Hepatocyte (in vitro differentiated cells): ENCODE data around the gene IFNL1. TPM values are rescaled to one million over a fixed set of nuclear protein-coding genes. Genes with fewer than 3 reads are reported as not detected.

Source experiments
- DNase-seq: peaks from one replicate; pipeline ENCODE4 v3.0.0-alpha.2; 2016; ENCODE audit warnings: low spot score
- H2AFZ ChIP-seq: fragments of 200-600 bp; sonication (generic); 2 replicates; pipeline ENCODE4 v1.6.0; 2016; ENCODE audit warnings: antibody characterized with exemption, mild to moderate bottlenecking
- H3K27ac ChIP-seq: fragments of 200-600 bp; sonication (generic); 2 replicates; pipeline ENCODE4 v1.5.1; 2016; ENCODE audit warnings: mild to moderate bottlenecking
- H3K27me3 ChIP-seq: fragments of 200-600 bp; sonication (generic); 2 replicates; pipeline ENCODE4 v1.6.1; 2016
- H3K36me3 ChIP-seq: fragments of 200-600 bp; sonication (generic); replicated peaks from 2 replicates; pipeline ENCODE4 v1.5.1; 2016; ENCODE audit warnings: low read depth; ENCODE audit not compliant: insufficient read depth
- H3K4me1 ChIP-seq: fragments of 200-600 bp; sonication (generic); 2 replicates; pipeline ENCODE4 v1.5.1; 2016; ENCODE audit warnings: mild to moderate bottlenecking, moderate library complexity; ENCODE audit not compliant: insufficient read depth
- H3K4me2 ChIP-seq: fragments of 200-600 bp; sonication (generic); 2 replicates; pipeline ENCODE4 v1.6.0; 2016
- H3K4me3 ChIP-seq: fragments of 200-600 bp; sonication (generic); 2 replicates; pipeline ENCODE4 v1.5.1; 2016; ENCODE audit warnings: mild to moderate bottlenecking
- H3K79me2 ChIP-seq: fragments of 200-600 bp; sonication (generic); 2 replicates; pipeline ENCODE4 v1.6.0; 2017; ENCODE audit warnings: mild to moderate bottlenecking
- H3K9me2 ChIP-seq: fragments of 200-600 bp; sonication (generic); replicated peaks from 2 replicates; pipeline ENCODE4 v1.6.0; 2017; ENCODE audit warnings: mild to moderate bottlenecking; ENCODE audit not compliant: insufficient read depth
- H3K9me3 ChIP-seq: fragments of 200-600 bp; sonication (generic); 2 replicates; pipeline ENCODE4 v1.5.1; 2016; ENCODE audit warnings: low read depth, mild to moderate bottlenecking
- H4K20me1 ChIP-seq: fragments of 200-600 bp; sonication (generic); 2 replicates; pipeline ENCODE4 v1.6.0; 2016; ENCODE audit warnings: mild to moderate bottlenecking; ENCODE audit not compliant: insufficient read depth, poor library complexity, severe bottlenecking
- CTCF ChIP-seq: fragments of 200-600 bp; sonication (generic); IDR thresholded peaks from 2 replicates; pipeline ENCODE4 v1.5.1; 2016; ENCODE audit warnings: antibody characterized with exemption, mild to moderate bottlenecking; ENCODE audit not compliant: poor library complexity
- EZH2 ChIP-seq: fragments of 200-600 bp; sonication (generic); IDR thresholded peaks from 2 replicates; pipeline ENCODE4 v1.6.1; 2016; ENCODE audit warnings: antibody characterized with exemption, mild to moderate bottlenecking, borderline replicate concordance
- EZH2phosphoT487 ChIP-seq: fragments of 200-600 bp; sonication (generic); IDR thresholded peaks from one replicate; pipeline ENCODE4 v1.6.1; 2018; ENCODE audit warnings: antibody characterized with exemption, mild to moderate bottlenecking, low read depth, moderate library complexity; ENCODE audit not compliant: unreplicated experiment, severe bottlenecking
- WGBS: methylation state at CpG from one replicate; pipeline ENCODE4 v1.1.6; 2016; ENCODE audit warnings: low lambda C conversion rate; ENCODE audit errors: missing lambda C conversion rate; 5-methylcytosine and 5-hydroxymethylcytosine counted together
- polyA plus RNA-seq: library from polyadenylated mRNA; unstranded; fragments of >200 nt; fragmentation: Nextera tagmentation; extraction: Ambion mirVana; gene quantifications from 2 replicates; pipeline ENCODE4 v1.2.1, GENCODE V29; 2016
- total RNA-seq: library from RNA; depleted of rRNA; stranded (reverse); fragments of >200 nt; gene quantifications from 2 replicates; pipeline ENCODE4 v1.2.3, GENCODE V29; 2014

The IFNL1 gene
- total and polyA plus RNA-seq, 2 experiments from 2014 or later: not detected

DNA sequence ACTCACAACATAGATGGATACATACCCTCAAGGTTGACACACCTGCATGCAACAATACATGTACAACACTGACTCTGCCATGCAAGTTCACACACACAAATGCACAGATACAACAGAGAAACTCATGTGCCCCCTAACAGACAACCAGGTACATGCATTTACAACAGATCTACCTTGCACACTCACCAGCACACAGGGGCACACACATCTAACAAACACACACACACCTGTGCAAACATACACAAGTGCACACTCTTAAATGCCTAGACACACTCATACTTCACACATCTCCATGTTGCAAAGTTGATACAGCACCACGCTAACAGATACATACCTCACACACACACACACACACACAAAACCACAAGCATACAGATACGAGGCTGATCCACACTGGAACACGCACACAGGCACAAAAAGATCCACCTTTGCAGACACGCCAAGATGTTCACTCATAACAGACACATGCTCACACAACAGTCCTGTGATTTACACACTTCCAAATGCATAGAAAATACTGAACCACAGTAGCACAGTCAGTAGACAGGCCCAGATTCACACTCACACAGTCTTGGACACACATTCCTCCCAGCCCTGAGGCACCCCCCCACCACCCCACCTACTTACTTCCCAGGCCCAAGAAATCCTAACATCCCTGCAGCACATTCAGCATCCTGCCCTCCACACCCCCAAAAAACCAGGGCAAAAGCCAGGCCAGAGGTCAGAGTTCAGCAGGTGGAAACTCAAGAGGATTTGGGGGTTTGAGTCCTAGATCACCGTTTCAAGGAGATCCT is 23.1 kb downstream of the IFNL1 start:
- no peak for DNase-seq
- Histone ChIP-seq H3K4me1 (peaks cover 4% of the 10 kb centered on the region), H2AFZ (no peak overlapping the region), H3K9me2 (no peaks in the 10 kb centered on the region), H3K9me3 (no peaks in the 10 kb centered on the region), H3K36me3 (no peaks in the 10 kb centered on the region), H4K20me1 (no peaks in the 10 kb centered on the region), H3K79me2 (no peaks in the 10 kb centered on the region), H3K27ac (no peak overlapping the region), H3K4me2 (peak overlapping the region; percentile 99), H3K4me3 (no peak overlapping the region), H3K27me3 (no peaks in the 10 kb centered on the region)
- TF ChIP-seq CTCF (no peak), EZH2 (no peak), EZH2phosphoT487 (no peak)
- WGBS: 86% methylated on average over 5 of the region's 5 CpGs

DNA sequence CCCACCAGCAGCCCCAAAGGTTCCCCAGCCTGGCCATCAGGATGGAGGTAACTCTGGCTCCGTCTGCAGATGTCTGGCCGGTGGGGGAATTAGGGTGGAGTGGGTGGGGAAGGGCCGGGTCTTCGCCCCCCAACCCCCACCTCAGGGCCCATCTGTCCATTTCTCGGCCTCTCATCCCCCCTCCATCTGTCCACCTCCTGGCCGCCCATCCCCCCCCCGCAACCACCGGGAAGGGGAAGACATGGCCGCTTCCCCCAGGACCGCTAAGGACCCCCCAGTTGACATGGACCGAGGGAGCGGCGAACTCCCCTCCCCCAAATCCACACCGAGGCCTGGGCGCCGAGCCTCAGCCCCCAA is 23.7 kb downstream of the IFNL1 start:
- DNase-seq: no peak
- Histone ChIP-seq H3K27ac (no peak overlapping the region), H3K4me2 (peak overlapping the region; percentile 99), H3K4me1 (peaks cover 4% of the 10 kb centered on the region), H3K9me2 (no peaks in the 10 kb centered on the region), H3K9me3 (no peaks in the 10 kb centered on the region), H3K27me3 (no peaks in the 10 kb centered on the region), H3K36me3 (no peaks in the 10 kb centered on the region), H2AFZ (peak overlapping the region; percentile 78), H3K4me3 (peak overlapping the region; percentile 52), H4K20me1 (no peaks in the 10 kb centered on the region), H3K79me2 (no peaks in the 10 kb centered on the region)
- no peak for TF ChIP-seq EZH2phosphoT487
- TF ChIP-seq EZH2: no peak
- no peak for TF ChIP-seq CTCF
- 20% methylated on average over 2 of the region's 16 CpGs for WGBS

DNA sequence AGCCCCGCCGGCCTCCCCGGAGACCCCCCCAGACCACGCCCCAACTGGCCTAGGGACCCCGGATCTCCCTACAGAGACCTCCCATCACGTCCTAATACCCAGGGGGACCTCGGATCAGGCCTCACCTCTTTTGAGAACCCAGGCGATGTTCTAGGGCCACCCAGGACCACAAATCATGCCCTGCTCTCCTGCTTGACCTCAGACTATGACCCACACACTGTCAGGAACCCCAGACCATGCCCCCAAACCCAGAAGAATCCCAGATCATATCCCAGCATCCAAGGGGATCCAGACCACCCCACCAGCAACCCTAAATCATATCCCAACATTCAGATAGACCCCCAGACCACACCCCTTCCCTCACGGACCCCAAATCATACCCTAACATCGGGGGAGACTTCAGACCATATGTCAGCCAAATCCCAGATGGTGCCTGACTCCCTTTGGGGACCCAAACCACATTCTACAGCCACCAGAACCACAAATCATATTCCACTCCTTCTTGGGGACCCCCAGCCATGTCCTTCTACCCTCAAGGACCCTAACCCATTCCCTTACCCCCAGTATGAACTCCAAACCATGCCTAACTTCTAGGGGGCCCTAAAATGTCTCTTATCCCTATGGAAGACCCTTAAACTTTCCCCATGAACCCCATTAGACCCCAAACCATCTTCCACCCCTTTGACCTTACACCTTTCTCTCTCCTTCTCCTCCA is 25.1 kb downstream of the IFNL1 start:
- no peak for DNase-seq
- Histone ChIP-seq H4K20me1 (no peaks in the 10 kb centered on the region), H3K27me3 (no peaks in the 10 kb centered on the region), H3K36me3 (no peaks in the 10 kb centered on the region), H3K4me3 (no peak overlapping the region), H3K4me2 (peak overlapping the region; percentile 72), H2AFZ (no peak overlapping the region), H3K27ac (no peak overlapping the region), H3K9me3 (no peaks in the 10 kb centered on the region), H3K9me2 (no peaks in the 10 kb centered on the region), H3K79me2 (no peaks in the 10 kb centered on the region), H3K4me1 (peaks cover 4% of the 10 kb centered on the region)
- no peak for TF ChIP-seq CTCF
- TF ChIP-seq EZH2: no peak
- TF ChIP-seq EZH2phosphoT487: no peak
- WGBS: 40% methylated on average over 6 of the region's 10 CpGs
